ENCODE measurements around the gene CYTH1.

Gene CYTH1, protein sequence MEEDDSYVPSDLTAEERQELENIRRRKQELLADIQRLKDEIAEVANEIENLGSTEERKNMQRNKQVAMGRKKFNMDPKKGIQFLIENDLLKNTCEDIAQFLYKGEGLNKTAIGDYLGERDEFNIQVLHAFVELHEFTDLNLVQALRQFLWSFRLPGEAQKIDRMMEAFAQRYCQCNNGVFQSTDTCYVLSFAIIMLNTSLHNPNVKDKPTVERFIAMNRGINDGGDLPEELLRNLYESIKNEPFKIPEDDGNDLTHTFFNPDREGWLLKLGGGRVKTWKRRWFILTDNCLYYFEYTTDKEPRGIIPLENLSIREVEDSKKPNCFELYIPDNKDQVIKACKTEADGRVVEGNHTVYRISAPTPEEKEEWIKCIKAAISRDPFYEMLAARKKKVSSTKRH

DNA sequence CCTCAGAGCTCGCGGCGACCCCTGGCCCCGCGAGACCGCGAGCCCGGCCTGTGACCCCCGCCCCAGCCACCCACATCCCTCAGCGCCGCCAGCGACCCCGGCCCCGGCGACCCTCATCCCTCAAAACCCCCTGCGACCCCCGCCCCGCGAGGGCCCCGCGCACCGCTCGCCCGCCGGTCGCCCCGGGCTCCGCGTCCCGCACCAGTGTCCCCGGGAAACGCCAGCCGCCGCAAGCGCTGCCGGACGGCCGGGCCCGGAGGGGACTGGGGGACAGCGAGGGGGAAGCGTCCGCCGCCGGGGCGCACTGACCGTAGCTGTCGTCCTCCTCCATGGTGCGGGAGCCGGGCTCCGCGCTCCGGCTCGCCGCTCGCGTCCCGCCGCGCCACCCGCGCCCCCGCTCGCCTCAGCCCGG lies at the start of gene CYTH1:
Gene CYTH1, minus strand, starts transcription at position 381 of the 412 bp plus-strand sequence. Its CDS starts 50 bp downstream, at position 331.
- DNase-seq: no peak

DNA sequence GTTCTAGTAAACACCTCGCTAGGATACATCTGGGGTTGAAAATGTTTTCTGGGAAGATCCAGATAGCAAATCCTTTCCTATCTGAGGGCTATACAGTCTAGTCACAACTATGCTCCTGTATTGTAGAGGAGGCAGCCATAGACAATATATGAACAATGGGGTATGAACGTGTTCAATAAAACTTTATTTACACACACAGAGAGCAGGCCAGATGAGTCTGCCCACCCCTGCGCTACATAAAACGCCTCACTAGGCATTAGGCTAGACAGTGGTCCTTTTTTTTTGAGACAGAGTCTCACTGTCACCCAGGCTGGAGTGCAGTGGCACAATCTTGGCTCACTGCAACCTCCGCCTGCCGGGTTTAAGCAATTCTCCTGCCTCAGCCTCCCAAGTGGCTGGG lies 47.4 kb upstream of the CYTH1 start:
- DNase-seq: no peak

DNA sequence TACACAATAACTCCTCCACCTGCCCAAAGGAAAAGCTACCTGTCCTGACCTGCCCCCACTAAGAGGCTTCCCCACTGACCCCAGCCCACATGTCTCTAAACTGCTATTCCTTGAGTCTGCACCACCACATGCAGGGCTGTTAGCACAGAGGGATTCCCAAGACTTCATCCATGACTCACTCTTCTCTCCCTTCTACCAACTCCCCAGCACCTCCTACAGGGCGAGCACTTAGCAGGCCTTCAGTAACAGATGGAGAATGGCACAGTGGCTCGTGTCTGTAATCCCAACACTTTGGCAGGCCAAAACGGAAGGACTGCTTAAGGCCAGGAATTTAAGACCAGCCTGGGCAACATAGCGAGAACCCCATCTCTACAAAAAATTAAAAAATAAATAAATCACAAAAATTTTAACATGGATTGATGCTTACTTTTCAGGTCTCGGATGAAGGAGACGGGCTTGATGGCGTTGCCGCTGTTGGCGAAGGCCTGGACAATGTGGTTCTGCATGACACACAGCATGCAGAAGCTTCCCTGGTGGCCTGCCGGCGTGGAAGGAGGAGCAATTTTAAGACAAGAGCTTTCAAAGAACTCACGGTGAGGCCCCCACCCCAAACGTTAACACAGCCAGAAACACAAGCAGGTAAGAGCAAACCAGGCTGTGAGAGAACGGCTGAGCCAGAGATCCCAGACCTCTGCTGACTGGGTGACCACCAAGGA lies 46.6 kb upstream of the CYTH1 start:
- peak; percentile 64 for DNase-seq

DNA sequence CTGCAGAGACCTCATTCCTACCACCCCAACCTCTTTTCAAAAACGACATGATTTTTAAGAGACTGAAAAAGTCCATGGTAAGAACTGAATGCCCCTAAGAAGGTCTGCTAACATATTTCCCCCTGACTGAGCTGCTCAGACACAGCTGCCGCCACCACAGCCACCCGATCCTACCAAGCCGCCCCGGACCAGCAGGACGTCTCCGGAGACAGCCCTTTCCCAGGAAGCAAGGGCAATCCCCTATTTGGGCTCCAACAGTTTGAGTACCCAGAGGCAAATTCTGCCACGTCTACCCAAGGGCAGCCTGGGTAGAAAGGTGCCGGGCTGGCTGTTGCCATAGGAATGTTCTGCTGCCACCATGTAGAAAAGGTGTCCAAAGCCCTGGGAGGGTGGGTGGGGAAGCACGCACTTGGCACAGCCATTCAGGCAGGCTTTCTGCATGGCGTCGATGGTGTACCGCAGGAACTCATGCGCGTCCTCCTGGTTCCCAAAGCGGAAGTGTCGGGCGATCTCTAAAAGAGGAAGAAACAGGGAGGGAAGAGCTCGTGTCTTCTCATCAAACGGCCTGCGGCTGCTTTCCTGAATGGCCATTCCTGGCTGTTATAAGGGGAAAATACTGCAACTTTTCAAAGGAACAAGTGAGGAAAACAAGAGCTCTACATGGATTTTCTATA lies 44.9 kb upstream of the CYTH1 start:
- DNase-seq: peak; percentile 81

DNA sequence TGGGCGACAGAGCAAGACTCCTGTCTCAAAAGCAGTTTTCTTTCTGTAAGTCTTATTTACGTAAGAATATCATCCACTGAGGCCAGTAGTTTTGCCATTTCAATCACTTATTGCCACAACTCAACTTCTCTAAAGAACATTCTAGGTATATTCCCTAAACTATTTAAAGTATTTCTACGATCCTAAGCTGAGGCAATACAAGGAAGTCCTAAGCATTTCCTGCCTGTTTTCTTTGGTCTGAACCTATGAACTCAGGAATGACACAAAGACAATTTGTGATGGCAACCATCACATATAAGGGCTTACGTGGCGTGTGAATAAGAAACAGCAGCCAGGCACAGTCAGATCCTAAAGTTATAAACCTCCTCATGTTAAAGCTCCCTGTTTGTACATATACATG lies 44.3 kb upstream of the CYTH1 start:
- peak; percentile 58 for DNase-seq

DNA sequence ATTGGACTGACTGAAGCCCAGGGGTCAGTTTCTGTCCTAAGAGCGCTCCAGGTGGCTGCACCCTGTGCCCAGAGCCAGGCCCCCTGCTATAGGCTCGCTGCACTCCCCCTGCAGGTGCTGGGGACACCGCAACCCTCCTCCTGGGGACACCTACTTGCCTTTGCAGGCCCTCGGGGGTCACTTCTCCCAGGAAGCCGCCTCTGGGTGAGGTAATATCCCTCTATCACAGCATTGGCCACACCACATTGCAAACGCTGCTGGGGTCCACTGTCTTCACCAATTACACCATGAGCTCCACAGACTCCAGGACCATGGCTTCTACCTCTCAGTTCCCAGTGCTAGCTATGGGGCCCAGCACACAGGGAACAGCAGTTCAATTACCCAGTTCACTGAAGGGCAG lies 43.6 kb upstream of the CYTH1 start:
- no peak for DNase-seq

DNA sequence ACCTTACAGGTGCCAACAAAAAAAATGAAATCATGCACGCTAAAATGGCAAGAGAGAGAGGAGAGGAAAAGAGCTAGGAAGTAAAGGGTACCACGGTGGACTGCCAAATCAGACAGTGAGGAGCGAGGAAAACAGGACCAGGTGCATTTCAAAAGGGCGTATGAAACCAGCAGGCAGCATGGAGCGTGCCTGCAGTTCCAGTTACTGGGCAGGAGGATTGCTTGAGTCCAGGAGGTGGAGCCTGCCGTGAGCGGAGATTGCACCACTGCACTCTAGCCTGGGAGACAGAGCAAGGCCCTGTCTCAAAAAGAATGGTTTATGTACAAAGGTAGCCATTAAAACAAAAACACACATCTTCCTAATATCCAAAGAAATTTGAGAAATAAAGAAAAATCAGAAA lies 42.2 kb upstream of the CYTH1 start:
- DNase-seq: no peak

DNA sequence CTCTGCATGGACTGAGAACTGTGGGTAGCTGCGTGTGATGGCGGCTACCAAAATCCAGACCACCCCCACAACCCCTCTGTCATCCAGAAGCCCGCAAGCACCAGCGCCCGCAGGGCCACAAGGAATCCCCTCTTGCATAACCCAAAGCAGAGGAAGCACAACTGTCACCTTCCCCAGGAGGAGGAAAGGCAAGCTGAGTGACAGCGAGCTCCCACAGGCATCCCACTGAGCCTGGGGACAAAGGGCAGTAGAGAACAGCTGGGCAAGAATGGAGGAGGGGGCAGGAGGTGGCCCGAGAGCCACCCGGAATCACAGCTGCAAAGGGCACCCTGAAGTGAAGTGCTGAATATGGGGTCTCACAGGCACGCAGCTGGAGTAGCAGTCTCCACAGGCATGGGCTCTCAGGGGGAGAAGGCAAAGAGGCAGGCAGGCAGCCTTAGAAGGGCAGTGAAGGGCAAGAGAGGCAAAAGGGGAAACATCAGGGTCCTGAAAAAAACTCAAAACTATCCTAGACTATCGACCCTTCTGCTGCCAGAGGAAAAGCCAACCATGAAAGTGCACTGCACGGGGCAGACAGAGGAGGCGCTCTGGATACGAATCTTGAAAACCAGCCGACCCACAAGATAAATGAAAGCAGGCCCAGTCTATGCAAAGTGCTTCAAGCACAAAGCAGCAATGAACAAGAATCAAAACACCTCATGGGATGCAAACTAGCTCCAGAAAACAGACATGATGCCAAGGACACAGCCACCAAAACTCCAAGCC lies 41.4 kb upstream of the CYTH1 start:
- DNase-seq: no peak

DNA sequence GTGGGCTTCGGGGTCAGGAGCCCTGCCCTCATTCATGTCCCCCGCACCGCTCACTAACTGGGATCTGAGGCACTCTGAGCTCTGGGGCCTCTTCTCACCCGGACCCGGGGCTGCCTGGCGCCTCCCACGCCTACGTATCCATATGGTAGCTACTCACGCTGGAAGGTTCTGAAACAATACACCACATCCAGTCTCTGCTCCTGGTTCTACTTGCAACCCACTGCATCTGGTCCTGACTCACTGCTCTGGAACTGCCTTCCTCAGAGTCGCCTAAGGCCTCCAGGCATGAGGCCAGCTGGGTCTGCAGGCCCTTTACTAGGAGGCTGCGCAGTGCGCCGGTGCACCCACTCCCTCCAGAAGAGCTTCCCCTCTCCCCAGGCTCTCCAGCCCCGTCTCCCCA lies 40.5 kb upstream of the CYTH1 start:
- no peak for DNase-seq

DNA sequence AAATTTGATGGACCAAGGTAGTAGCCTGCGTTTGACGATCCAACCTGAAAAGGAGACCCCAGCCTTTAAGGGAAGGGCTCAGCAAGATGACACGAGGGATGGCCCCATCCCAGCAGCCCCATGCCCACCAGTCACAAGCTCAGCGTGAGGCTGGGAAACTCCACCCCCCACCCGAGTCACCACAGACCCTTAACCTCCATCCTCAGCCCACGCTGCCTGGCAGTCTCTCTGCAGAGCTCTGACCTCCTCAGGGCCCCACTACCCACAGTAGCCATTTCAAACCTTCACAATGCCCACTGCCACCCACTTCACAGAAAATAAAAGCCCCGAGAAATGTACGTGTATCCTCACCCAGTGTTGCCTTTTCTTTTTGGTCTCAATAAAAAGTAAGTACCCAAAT lies 39.9 kb upstream of the CYTH1 start:
- no peak for DNase-seq

DNA sequence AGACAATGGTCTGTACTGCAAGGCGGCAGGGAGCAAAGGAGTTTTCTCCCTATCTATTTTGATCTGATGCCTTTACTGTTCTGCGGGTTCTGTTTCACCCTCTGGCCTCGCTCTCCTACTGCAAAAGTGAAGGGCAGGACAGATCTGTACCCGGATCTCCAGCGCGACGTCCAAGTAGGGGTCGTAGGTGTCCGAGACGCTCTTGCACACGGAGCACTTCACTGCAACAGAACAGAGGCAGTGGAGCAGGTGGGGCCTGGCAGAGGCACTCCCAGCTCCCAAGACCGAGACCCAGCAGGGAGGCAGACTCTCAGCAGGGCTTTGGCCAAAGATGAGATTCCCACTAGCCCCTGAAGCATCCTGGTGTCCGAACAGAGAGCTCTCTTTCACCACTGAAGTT lies 38.8 kb upstream of the CYTH1 start:
- DNase-seq: no peak

DNA sequence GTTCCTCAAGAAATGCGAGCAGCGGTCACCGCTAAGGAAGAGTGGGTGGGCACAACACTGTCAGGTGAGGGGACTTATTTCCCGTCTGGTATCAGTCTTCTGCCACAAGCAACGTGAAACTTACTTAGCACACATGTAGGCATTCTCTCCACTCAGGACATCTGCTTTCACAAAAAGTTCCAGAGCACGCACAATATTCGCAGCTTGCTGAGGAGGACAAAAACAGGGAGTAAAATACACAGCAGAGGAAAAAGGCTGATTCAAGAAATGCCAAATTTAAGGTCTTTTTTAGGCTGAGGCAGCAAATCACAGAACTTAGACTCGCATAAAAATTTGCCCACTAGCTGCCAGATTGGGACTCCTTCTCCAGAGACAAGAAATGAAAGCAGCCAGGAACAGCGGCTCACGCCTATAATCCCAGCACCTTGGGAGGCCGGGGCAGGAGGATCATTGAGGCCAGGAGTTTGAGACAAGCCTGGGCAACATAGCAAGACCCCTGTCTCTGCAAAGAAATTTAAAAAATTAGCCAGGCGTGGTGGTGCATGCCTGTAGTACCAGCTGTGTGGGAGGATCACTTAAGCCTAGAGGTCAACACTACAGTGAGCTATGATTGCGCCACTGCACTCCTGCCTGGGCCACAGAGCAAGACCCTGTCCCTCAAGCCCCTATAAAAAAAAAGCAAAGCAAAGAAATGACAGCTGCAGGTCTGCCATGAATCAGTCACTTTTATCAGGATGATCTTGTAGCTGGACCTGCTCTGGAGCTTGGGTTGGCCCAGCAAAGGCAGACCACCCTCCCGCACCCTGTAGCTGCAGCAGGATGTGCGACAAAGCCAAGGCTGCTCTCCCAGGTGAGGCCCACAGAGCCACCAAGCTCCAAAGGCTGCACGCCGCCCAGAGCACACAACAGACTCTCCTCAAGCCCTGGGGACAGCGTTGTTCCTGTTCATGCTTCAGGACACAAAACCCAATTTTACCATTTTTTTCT lies 38.0 kb upstream of the CYTH1 start:
- no peak for DNase-seq

DNA sequence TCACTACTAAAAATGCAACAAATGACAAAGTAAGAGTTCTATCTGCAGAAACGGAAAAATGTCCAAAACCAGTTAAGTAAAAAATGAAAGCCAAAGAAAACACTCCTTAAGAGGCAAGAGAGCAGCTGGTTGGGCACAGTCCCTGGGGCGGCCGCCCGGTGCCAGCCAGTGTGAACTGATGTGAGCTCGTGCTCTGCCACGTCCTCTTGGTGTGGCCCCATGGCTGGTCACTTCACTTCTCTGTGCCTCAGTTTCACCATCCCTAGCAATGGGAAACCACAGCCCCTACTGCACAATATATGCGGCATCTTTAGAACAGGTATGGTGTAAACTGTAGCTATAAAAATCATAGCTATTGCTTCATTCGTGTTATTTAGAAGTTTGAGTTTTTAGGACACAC lies 37.3 kb upstream of the CYTH1 start:
- no peak for DNase-seq

DNA sequence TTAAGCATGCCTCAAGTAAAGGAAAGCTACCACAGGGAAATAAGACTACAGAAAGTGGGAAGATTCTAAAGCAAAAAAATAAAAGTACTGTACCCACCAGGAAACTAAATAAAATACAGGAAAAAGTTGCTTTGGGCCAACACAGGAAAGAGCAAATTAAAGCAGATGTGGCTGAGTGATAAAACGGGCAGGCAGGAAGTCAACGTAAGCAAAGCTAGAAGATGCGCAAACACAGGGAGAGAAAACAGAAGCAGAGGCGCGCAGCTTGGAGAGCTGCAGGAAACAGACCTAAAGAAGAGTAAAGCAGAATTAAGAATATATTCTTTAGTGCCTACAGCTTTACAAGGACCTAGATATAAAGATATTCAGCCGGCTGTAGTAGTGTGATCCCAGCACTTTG lies 36.9 kb upstream of the CYTH1 start:
- DNase-seq: no peak

DNA sequence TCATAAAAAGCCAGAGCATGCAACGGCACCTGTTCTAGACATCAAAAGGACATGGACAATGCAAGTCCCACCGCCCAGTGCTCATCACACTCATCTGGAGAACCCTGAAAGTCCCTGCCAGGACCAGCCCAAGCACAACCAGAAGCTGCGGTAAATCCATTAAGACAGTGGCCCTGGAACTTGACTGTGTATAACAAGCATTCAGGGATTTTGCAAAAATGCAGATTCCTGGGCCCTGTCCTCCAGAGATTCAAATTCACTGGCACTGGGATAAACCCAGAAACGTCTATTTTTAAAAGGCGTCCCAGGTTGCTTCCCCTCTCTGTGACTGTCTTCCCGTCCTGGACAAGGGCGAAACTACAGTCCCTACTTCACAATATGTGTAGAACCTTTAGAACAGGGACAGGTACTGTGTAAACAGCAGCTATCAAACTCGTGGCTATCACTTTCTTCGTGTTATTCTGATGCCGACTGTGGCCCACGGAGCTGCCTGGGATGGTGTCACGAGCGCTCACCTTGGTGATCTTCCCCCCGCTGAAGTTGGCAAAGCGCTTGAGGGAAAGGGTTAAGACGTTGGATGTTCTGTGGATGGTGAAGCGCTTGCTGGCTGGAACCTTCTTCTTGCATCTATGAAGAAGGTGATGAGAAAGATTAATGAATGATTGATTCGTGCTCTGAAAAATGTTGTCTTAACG lies 36.2 kb upstream of the CYTH1 start:
- DNase-seq: no peak

DNA sequence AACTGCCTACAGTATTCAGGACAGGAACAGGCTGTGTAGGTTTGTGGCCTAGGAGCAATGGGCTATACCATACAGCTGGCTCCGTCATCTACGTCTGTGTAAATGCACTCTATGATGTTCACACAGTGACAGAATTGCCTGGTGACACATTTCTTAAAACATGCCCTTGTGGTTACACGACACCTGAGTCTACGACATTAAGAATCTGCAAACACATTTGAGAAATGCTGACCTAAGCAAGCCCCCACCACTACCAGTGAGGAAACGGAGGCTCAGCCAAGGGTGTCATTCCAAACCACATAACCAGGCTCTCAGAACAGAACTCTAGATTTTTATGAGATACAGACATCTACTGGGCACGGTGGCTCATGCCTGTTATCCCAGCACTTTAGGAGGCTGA lies 35.0 kb upstream of the CYTH1 start:
- DNase-seq: no peak

DNA sequence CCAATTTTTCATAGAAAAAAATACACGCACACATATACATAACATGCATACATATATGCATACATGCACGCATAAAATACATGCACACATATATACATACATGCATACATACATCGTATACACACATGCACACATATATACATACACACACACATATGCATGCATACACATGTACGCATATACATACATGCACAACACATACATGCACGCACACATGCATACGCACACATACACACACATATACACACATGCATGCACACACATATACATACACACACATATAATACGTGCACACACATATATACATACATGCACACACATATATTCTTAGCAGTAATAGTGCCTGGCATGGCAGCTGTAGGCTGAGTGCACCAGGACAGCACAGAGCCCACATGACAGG lies 33.6 kb upstream of the CYTH1 start:
- no peak for DNase-seq

DNA sequence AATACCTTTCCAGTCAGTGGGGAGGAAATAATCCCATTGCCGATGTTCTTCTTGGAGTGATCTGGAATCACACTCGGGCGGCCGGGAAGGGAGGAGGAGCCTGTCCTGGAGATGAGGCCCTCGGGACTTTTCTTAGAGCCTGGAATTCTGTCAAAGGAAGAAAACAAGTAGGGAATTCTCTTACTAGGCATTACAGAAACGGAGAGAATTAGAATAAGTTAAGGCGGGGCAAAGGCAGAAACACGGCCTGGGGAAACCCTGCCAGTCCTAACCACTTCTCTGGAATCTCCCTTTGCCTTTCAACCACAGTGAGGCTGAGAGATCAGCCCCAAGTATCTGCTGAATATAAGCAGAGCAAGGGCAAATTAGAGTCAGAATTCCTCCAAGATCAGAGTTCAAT lies 30.8 kb upstream of the CYTH1 start:
- DNase-seq: no peak

DNA sequence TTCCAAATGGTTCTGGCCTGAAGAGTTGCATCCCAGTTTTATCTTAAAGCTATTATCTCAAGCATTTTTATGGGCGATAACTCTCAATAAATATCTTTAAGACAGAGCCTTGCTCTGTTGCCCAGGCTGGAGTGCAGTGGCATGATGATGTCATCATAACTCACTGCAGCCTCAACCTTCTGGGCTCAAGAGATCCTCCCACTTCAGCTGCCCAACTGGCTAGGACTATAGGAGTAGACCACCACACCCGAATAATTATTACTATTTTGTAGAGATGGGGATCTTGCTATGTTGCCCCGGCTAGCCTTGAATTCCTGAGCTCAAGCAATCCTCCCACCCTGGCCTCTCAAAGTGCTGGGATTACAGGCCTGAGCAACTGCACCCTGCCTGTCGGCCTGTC lies 26.1 kb upstream of the CYTH1 start:
- peak; percentile 18 for DNase-seq

DNA sequence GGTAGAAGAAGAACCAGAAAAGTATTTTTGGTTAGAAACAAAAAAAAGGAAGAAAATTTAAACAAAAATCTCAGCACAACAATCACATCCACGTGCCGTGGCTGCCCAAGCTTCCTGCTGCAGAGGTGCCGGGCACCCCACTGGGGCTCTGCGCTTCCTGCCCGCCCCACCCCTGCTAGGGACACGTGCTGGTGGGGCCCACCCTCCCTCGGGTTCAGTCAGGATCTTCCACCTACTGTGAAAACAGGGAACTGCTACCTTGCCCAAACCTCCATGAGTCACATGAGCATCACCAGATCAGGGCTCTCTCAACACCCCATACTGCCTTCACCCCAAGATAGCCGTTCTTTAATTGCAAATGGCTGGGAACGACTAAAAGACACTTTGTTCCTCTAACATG lies 24.4 kb upstream of the CYTH1 start:
- peak; percentile 38 for DNase-seq

DNA sequence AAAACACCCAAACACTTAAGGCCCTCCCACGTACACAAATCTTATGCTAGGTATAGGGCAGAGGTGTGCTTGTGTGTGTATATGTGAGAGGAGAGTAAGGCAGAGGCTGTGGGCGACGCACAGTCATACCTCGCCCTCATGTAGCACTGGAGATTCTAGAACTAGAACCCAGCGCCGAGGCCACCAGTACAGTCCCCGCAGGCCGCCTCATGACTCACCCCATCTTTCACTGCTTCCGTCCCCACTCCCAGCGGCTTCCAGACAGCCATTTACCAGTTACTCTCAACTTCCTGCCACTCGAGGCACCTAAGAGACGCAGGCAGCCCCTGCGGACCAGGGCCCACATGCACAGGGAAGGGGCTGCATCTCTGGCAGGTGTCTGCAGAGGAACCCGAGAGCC lies 23.2 kb upstream of the CYTH1 start:
- no peak for DNase-seq
